NCI-H1092 treated with DMSO at 0.1 percent for 48 hours (cell line): ENCODE data around the gene ADAM33.

Source experiments
- DNase-seq: peaks from one replicate; lab custom pipeline; 2025; lab: John Stamatoyannopoulos, UW

ADAM33 gene, protein sequence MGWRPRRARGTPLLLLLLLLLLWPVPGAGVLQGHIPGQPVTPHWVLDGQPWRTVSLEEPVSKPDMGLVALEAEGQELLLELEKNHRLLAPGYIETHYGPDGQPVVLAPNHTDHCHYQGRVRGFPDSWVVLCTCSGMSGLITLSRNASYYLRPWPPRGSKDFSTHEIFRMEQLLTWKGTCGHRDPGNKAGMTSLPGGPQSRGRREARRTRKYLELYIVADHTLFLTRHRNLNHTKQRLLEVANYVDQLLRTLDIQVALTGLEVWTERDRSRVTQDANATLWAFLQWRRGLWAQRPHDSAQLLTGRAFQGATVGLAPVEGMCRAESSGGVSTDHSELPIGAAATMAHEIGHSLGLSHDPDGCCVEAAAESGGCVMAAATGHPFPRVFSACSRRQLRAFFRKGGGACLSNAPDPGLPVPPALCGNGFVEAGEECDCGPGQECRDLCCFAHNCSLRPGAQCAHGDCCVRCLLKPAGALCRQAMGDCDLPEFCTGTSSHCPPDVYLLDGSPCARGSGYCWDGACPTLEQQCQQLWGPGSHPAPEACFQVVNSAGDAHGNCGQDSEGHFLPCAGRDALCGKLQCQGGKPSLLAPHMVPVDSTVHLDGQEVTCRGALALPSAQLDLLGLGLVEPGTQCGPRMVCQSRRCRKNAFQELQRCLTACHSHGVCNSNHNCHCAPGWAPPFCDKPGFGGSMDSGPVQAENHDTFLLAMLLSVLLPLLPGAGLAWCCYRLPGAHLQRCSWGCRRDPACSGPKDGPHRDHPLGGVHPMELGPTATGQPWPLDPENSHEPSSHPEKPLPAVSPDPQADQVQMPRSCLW

DNA sequence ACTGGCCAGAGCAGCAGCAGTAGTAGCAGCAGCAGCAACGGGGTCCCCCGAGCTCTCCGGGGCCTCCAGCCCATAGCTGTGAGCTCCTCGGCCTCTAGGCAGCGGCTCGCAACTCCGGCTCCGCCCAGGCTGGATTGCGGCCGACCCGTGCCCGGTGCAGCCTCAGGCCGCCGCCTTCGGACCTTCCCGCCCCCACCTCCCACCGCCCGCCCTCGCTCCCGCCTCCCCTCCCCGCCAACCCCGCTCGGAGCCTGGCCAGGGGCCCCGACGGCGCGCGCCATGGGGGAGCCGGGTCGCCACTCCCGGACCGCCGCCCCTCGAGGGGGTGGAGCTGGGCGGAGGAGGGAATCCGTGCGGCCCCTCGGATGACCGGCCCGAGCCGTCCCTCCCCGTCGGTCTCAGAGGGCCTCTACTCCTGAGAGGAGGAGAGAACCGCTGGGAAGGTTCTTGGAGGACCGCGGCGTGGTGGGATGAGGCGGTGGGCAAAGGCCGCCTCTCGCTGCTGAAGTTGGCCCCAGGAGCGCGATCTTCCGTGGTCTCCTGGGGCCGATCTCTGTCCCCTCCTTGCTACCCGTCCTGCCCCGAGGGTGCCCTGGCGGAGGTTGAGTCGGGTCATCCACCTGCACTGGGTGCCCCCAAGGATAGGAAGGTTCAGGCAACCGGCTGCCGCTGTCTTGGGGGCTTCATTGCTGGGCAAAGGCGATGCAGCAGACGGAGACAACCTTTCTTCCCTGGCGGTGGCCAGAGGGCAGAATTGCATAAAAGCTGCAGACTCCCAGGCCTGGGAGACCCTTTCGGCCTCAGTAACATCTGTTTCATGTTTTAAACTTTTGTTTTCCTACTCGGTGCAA, at the start of gene ADAM33:
TSS of gene ADAM33 (minus strand) at position 80 of the 851 bp plus-strand sequence. CDS start at position 74, 6 bp downstream.
- DNase-seq, result no peak

DNA sequence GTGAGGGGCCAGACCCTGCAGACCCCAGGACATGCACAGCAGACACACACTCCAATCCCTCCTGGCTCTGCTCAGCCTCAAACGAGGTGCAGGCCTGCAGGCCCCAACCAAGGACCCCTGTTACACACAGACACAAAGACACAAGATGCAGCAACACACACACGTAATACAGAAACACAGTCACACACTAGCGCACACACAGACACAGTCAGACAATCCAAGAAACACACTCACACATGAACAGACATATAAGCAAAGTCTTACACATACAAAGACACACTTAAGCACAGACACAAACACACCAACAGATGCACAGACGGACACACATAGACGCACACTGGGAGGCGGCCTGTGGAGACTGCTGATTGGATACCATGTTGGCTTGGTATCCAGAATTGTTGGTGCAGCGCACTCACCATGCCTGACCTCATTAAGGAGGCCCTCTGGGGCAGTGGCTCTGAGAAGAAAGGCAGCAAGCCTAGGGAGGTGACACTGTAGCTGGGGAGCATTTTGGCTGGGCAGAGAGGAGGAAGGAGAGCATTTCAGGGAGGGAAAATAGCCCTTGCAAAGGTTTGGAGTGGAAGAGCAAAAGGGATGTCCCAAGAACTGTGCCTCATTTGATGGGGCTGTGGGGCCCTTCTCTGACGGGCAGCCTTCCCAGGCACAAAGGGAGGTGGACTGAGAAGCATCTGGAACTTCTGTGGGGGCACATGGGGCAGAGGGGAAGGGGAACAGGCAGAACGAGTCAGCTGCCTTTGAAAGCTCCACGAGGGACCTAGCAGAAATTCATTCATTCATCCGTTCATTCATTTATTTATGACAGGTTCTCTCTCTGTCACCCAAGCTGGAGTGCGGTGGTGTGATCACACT, 49.2 kb upstream of the ADAM33 start:
- DNase-seq, result no peak

DNA sequence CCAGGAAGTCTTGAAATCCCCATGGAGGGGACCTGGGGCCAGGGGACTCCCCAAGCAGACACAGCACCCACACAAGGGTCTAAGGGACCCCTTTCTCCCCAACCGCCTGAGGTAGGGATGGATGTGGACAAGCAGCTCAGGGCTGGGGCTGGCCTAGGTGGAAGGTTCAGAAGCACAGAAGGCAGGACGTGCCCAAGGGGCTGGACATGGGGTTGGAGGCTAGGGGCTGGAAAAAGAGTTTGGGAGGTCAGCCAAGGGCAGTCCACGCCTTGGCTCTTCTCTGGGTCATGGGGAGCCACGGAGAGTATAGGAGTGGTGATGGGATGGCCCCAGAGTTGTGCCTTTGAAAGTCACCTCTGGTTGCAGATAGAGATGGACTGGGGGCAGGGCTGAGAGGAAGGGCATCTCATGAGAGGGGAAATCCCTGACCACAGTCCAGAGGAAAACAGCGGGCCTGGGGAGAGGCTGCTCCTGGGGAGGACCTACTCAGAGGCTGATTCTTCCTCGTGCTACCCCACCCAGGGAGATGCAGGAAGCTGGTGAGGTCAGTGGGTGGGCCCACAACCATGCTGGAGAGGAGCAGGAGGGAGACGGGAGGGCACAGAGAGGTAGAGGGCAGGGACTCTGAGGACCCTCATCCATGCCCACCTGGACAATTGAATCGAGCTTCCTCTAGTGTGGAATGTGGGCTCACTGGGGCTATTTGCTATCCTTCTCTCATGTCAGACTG, 48.2 kb upstream of the ADAM33 start:
- DNase-seq, result no peak

DNA sequence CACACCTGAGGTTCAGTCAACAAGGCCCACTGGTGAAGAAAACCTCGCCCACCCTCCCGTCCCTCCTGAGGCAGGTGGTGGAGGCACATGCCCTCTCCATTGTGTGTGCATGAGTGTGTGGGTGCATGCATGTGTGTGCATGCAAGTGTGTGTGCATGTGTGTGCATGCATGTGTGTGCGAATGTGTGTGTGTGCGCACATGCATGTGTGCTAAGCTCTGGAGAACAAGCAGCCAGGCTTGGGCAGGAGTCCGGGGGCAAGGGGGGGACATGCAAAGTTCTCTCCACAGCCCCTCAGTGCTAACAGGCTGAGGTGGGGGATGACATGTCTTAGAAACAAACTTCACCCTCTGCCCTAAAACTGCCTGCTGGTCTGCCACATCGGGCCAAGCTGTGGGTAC, 47.6 kb upstream of the ADAM33 start:
- DNase-seq, result no peak

DNA sequence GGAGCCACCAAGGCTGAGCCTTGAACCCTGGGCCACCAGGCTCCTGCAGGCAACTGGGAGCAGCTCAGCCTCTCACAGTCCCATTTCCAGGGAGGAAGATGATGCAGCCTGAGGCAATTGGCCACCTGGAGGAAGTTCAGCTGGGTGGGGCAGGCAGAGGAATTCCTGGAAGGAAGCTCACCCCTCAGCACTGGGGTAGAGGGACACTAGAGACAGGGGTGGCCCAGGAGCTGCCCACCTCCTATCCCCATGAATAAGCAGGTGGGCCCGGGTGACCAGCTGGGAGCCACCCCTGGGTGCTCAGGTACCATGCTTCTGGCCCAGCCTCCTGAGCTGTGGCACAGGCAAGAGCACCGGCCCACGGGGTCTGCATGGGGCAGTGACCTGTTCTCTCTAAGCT, 47.1 kb upstream of the ADAM33 start:
- DNase-seq, result no peak

DNA sequence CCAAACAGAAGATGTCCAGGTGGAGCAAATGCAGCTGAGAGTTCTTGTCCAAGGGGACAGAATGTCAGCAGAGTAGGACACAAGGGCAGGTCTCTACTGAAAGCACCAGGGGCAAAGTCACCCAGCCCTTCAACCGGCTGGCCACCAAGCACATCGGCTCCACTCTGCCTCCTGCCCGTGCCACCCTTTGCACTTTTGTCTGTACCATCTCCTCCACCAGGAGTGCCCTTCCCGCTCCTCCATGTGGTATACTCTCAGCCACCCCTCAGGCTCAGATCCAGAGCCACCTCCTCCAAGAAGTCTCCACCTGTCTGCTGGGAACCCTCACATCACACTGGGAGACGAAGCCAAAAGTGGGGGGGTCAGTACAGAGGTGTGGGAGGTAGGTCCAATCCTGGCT, 46.5 kb upstream of the ADAM33 start:
- DNase-seq, result no peak

DNA sequence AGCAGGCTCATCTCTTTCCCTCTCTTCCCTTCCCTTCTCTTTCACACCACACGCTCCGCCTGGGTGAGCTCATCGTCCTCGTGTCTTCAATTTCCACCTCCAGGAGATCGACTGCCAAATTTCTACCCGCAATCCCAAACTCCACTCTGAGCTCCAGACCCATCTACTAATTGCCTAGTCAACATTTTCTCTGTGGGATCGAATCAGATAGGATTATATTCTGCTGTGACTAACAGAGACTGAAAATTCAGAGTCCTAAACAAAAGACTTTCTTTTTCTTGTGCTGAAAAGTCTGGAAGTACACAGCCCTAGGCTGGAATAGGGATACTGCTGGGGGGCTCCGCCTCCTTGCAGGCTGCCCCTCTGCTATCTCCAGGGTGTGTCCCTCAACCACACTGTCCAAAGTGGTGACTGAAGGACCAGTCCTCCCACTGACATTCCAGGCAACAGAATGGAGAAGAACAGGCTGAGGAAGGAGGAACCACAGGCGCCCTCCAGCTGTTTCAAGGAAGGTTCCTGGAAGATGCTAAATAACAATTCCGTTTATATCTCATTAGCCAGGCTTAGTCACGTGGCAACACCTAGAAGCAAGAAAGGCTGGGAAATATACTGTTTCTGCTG, 45.7 kb upstream of the ADAM33 start:
- DNase-seq, result no peak

DNA sequence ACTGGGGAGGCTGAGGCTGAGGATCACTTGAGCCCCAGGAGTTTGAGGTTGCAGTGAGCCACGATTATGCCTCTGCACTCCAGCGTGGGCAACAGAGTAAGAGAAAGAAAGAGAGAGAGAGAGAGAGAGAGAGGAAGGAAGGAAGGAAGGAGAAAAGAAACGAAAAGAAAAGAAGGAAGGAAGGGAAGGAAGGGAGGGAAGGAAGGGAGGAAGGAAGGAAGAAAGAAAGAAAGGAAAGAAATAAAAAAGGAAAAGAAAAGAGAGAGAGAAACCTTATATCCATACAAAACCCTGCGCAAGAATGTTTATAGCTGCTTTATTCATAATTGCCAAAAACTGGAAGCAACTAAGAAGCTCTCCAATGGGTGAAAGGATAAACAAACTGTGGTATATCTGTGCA, 42.5 kb upstream of the ADAM33 start:
- DNase-seq, result no peak

DNA sequence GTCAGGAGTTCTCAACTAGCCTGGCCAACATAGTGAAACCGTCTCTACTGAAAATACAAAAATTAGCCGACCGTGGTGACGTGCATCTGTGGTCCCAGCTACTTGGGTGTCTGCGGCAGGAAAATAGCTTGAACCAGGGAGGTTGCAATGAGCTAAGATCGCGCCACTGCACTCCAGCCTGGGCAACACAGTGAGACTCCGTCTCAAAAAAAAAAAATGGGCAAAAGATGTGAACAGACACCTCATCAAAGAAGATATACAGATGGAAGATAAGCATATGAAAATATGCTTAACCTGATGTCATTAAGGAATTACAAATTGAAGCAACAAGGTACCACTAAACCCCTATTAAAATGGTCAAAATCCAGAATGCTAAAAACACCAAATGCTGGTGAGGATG, 41.5 kb upstream of the ADAM33 start:
- DNase-seq, result no peak

DNA sequence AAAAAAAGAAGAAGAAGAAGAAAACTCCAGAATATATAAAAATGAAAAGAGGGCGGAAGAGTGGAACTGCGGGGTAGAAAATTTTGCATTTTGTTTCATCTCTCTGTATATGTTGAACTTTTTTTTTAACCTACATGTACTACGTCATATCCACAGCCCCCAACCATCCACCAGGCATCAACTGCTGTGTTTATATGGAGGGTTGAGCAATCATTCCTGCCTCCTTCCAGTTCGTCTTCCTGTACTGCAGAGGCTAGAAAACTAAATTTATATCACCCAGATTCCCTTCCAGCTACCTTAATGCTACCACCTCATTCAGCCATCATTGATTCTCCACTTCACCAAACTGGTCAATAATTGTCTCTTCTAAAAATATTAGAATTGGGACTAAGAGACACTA, 40.1 kb upstream of the ADAM33 start:
- DNase-seq, result no peak

DNA sequence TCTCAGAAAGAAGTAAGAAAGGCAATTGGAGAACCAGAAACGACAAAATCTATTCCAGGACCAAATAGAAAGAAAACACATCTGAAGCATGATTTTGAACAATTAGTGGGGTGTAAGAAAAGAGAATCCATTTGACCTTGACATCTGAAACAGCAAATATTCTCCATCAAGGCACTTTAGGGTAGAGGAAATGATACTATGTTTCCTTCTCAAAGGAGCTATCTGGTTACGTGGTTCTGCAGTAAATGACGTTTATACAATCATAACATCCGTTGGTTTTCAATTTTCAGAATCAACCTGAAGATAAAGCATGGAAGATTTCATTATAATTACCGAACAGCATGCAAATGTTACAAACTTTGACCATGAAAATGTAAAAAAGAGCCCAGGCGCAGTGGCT, 38.8 kb upstream of the ADAM33 start:
- no peak for DNase-seq

DNA sequence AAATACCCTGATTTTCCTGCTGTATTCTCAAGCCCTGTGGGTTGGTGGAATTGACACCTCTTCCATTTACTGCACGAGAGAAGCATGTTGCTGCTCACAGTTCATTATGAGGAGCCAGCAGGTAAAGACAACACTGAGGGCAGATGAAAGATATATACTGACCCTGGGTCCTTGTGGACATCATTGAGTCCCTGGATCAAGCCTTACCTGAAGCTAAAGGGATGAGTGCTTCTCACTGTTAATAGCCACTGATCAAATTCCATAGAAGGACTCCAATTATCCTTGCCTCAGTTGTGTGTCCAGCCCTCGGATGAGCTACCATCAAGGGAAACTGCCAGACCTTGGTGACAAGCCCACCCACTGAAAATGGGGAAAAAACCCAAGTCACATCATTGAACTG, 38.3 kb upstream of the ADAM33 start:
- no peak for DNase-seq

DNA sequence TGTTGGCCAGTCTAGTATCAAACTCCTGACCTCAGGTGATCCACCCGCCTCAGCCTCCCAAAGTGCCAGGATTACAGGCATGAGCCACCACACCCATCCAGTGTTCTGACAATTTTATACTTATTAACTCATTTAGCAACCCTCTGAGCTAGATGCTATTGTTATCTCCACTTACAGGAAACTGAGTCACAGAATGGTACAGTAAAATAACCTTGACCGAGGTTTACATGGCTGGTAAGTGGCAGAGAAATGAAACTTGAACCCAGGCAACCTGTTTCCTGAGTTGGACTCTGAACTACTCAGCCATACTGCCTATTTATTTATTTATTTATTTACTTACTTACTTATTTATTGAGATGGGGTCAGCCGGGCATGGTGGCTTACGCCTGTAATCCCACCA, 37.2 kb upstream of the ADAM33 start:
- no peak for DNase-seq

DNA sequence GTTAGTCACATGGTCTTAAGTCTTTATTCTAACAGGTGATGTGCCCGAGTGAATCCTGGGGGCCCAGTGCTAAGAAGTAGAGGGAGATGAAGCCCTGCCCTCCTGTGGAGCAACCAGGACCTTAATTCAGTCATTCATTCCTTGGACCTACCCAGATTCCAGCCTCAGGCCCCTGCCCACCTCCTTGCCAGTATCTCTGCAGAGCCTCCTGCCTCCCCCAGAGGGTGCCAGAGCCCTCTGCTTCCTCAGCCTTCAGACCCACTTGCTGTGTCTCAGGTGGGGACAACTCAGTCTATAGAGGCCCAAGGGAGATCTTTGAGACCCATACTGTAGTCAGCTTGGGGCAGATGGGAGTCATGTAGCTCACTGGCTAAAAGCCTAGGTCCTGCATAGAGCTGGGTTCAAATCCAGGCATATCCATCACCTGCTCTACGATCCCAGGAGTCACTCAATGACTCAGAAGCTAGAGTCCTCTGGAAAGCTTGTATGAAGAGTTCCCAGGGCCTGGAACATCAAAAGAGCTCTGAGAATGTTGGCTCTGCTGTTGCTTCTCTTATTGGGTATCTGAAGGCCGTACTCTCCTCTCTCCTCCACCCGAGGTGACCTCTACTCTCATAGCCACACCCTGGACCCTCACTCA, 34.5 kb upstream of the ADAM33 start:
- DNase-seq, result peak; percentile 25

DNA sequence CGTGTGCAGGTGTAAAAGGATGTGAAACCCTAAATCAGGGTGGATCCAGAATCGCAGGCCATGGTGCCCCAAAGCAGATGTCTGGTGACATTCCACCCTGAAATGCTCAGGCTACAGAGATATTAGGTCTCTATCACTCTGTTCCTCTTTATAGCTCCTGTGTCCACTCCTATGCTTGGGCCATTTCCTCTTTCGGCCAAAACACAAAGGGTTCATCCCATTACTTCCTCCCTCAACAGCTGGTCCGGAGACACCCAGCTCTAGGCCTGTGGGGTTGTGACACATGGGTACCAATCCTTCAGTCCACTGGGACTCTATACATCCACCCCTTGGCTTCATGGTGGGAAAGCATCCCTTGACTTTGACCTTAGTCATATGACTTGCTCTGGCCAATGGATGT, 32.3 kb upstream of the ADAM33 start:
- no peak for DNase-seq

DNA sequence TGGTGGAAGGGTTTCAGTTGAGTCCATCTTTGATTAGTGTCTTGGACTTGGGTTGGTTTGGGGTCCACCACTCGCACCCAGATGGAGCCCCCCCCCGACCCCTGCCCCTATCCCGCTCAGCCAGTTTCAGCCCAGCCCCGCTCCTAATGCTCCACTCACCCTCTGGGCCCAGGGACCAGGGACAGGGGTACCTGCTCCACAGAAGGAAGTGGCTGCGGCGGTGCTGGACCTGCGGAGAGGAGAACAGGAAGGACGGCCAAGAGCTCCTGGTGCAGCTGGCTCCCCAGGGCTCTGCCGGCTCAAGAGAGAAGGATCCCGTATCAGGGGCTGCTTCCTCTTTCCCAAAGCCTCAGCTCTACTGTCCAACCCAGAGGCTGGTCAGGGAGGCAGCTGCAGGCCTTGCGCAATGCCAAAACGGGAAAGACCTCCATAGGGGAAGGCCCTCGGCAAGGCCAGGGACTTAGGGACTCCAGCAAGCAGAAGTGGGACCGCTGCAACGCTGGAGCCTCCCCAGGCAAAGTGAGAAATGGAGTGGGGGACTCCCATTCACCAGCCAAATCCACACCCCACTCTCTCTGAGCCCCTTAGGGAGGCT, 30.6 kb upstream of the ADAM33 start, which contains the start of gene SIGLEC1:
TSS of gene SIGLEC1 (minus strand) at position 322 of the 595 bp plus-strand sequence. CDS start 5,472 bp downstream, outside the sequence.
- DNase-seq, result no peak

DNA sequence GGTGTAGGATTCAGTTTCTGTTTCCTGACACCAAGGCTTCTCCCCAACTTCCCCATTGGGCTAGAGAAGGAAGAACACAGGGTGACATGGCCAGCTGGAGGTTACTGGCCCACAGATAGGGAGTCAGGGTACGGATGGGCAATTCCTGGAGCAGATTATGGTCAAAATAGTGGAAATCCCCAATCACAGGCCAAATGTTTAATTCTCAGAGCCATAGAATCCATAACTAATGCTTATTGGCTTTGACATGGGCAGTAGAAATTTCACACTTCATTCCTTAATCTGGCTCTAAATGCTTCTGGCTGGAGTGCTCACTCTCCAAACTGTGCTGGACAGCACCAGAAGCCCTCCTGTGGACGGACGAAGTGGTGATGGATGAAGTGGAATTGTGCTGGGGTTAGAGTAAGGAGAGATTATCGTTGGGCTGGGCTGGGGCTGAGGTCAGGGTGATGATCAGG, 29.7 kb upstream of the ADAM33 start:
- DNase-seq, result no peak

DNA sequence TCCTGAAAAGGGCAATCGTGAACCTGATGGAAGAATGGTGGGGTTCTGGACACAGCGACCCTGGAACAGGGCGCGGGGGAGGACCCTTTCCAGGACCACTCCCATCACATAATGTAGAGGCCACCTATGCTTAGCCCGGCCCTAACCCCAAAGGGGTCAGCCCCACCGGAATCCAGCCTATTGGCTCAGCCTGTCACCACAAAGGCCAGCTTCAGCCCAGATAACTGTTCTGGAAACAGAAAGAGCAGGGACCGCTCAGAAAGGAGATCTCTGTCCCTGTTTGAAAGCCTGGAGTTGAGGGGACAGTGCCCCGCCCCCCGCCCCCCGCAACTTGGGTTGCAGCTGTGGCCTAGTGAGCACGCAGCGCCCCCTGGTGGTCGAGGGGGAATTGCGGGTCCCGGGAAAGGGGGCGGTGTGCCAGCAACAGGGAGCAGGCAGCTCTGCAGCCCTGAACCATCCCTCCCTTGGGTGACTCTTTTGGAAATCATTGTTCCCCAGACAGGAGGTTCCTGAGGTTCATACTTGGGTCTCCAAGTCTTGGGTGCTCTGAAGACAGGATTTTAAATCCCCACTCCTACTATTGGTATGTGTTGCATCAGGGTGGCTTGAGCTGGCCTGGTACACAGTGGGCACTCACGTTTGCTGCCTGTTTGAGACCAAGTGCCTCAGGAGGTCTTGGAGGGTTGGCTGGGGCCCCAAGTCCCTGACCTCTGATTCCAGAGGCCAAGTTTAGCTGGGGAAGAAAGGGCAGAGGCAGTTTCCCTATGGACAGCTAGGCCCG, 29.1 kb upstream of the ADAM33 start:
- peak; percentile 22 for DNase-seq
